ENCODE results near the gene ACOT8.

Gene ACOT8

GRCh38 chr20:45882469-45883099 is 25.4 kb upstream of the ACOT8 start:
- TF ChIP-seq CTCF (IDR thresholded peaks at IDR 0.05): no peak

DNA sequence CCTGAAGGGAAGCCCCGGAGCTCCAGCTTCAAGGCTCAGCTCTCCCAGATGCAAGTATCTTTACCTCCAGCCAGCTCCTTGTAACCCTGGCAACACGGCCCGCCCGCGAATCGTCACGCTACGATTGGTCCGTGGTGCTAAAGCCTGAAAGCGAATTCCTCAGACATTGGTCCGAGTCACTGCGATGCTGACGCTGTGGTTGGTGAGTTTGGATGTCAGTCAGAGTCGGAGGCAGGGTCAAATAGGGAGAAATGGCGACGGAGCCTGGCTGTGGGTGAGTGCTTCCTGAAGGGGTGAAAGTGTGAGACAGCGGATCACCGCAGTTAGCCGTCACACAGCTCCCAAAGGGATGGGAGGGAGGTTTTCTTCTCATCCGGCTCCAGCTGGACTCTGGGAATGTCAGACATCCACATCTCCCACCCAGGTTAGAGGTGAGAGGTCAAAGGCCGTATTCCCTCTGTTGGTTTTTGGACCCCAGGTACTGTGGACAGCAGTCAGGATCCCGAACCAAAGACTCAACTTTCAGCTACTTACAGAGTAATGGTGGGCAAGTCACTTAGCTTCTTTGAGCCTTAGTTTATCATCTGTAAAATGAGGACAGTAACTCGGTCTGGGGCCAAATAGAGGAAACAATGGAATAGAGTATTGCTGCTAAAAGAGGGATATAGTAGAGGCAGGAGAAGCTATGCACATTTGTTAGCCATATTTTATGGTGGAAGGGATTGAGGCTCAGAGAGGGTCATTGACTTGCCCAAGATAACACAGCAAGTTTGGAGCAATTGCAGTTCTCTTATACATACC is 24.0 kb upstream of the ACOT8 start, which contains the start of gene ZSWIM1:
Gene ZSWIM1, plus strand, starts transcription at position 240 of the 801 bp plus-strand sequence. CDS start 1,366 bp downstream, outside the sequence.
- no peak for TF ChIP-seq CTCF (IDR thresholded peaks at IDR 0.05)

- no peak for TF ChIP-seq CTCF (IDR thresholded peaks at IDR 0.05)
Observed at GRCh38 chr20:45878076-45878761, 21.0 kb upstream of the ACOT8 start.

DNA sequence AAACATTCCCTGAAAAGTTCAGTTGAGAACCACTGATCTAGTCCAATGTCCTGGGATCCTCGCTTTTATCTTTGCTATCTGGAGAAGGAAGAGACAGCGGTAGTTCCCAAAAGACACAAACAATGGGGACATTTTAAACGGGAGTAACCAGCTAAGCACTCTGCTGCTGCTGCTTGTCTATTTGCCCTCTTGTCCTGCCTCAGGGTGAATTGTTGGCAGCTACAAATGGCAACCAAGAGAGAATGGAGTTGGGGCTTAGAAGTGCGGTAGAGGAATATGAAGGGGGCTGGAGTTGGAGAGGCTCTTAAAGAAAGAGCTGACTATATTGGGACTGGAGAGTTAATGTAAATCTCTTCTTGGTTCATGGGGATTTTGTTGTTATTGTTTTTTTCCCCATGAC is 17.4 kb upstream of the ACOT8 start:
- no peak for TF ChIP-seq CTCF (IDR thresholded peaks at IDR 0.05)

GRCh38 chr20:45873409-45874103 is 16.4 kb upstream of the ACOT8 start:
- no peak for TF ChIP-seq CTCF (IDR thresholded peaks at IDR 0.05)

GRCh38 chr20:45872626-45873025 is 15.4 kb upstream of the ACOT8 start:
- no peak for TF ChIP-seq CTCF (IDR thresholded peaks at IDR 0.05)

DNA sequence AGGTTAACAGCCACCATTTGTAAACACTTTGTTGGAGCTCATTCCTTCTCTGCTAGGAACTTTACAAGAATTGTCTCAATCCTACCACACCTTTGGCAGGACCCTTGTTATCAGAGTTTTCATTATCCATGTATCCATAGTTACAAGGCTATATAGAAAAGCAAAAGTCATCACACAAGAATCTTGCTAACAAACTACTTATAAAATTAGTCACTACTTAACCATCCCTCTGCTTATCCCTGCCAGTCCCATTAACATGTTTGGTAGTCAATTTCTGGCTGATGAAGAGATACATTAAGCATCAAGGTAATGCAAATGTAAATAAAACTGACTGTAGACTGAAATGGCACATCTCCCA is 10.6 kb upstream of the ACOT8 start:
- TF ChIP-seq CTCF (IDR thresholded peaks at IDR 0.05): no peak

Data from LNCAP (cell line).